Activated T-helper 2 cell treated with anti-CD3 and anti-CD28 coated beads, Interferon-gamma antibody, Interleukin-2, Interleukin-4, amounts not matched to agents 10 μg/mL and 5 μg/mL and 100 μg/mL, durations not matched to agents 14 hours and 24 hours and 36 hours (primary cell): ENCODE results near the gene DGKE. TPM values are rescaled to one million over a fixed set of nuclear protein-coding genes. Genes with fewer than 3 reads are reported as not detected.

Source experiments
- DNase-seq: peaks from one replicate; pipeline ENCODE4 v3.0.0; 2021; ENCODE audit warnings: low spot score
- H3K27ac Mint-ChIP-seq: one replicate; pipeline ENCODE4 v1.8.0; 2021; ENCODE audit warnings: mixed read lengths
- H3K27me3 Mint-ChIP-seq: one replicate; pipeline ENCODE4 v1.8.0; 2021; ENCODE audit warnings: low read depth, mixed read lengths
- H3K36me3 Mint-ChIP-seq: one replicate; pipeline ENCODE4 v1.8.0; 2021; ENCODE audit warnings: low read depth, mixed read lengths
- H3K4me1 Mint-ChIP-seq: one replicate; pipeline ENCODE4 v1.8.0; 2021; ENCODE audit warnings: low read depth, mixed read lengths
- H3K4me3 Mint-ChIP-seq: one replicate; pipeline ENCODE4 v1.8.0; 2021; ENCODE audit warnings: low read depth, mild to moderate bottlenecking, moderate library complexity, mixed read lengths
- H3K9me3 Mint-ChIP-seq: one replicate; pipeline ENCODE4 v1.8.0; 2021; ENCODE audit warnings: mixed read lengths
- intact Hi-C: fragments of 100-400 bp; cut with micrococcal nuclease; formaldehyde crosslinking; loops from one replicate; pipeline ENCODE4 v1.15.1; 2023
- total RNA-seq: library from RNA; stranded (reverse); gene quantifications from 2 replicates; pipeline ENCODE4 v1.2.3, GENCODE V29; 2022

Gene DGKE
- total RNA-seq, 1 donor from 2014 or later: 28.9 TPM

DNA sequence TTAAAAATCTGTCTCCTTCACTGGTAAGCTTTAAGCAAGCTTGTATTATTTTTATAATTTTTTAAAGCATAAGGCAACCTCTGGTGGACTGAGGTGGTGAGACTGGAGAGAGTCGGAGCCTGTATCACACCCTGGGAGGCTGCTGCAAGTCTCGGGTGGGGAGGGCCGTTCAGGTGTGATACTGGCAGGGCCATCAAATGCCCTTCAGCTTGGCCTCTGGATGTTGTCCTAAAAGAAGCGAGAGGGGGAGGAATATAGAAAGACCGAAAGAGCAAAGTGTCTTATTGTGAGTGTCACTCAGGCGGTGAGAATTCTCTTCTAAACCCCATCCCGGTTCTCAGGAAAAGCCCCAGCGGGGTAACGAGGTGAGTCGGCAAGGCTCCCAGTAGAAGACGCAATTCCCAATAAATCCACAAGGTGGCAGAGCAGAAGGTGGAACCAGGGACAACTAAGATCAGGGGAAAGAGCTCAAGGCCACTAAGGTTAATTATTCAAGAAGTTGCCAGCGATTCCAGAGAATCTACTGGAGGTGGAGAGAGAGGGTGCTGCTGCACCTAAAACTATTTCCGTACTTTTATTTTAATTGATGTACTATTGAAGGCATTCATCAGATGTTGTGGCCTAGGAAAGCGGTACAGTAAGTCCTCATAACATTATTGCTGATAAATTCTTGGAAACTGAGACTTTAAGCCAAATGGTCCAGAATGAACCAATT lies 14.4 kb upstream of the DGKE start:
- intact Hi-C loops: loop anchor here (1.0 kb wide), 2 partner anchors 121 to 142 kb away; partner anchors contain the start of gene COIL
- no peaks in the 10 kb centered on the region for H3K9me3 Mint-ChIP-seq
- peaks cover 3% of the 10 kb centered on the region for H3K36me3 Mint-ChIP-seq
- no peaks in the 10 kb centered on the region for H3K27me3 Mint-ChIP-seq
- peaks cover 20% of the 10 kb centered on the region for H3K4me1 Mint-ChIP-seq
- H3K27ac Mint-ChIP-seq: no peak overlapping the region
- no peak overlapping the region for H3K4me3 Mint-ChIP-seq
- DNase-seq: peak; percentile 63

DNA sequence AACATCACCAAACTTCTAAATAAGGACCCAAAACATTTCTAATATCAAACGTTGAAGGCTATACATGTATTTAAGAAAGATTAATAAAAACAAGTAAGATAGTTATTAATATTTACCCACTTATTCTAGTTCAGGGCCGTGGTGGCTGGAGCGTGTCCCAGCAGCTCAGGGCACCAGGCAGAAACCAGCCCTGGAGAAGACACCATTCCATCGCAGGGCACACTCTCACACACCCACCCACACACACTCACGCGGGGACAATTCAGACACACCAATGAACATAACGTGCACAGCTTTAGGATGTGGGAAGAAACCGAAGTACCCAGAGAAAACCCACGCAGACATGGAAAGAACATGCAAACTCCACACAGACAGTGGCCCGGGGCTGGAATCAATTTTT lies 13.7 kb upstream of the DGKE start:
- no peak overlapping the region for H3K4me3 Mint-ChIP-seq
- DNase-seq: no peak
- peaks cover 20% of the 10 kb centered on the region for H3K4me1 Mint-ChIP-seq
- H3K36me3 Mint-ChIP-seq: peaks cover 4% of the 10 kb centered on the region
- no peak overlapping the region for H3K27ac Mint-ChIP-seq
- H3K9me3 Mint-ChIP-seq: no peaks in the 10 kb centered on the region
- intact Hi-C loops: no loop called here
- no peaks in the 10 kb centered on the region for H3K27me3 Mint-ChIP-seq

DNA sequence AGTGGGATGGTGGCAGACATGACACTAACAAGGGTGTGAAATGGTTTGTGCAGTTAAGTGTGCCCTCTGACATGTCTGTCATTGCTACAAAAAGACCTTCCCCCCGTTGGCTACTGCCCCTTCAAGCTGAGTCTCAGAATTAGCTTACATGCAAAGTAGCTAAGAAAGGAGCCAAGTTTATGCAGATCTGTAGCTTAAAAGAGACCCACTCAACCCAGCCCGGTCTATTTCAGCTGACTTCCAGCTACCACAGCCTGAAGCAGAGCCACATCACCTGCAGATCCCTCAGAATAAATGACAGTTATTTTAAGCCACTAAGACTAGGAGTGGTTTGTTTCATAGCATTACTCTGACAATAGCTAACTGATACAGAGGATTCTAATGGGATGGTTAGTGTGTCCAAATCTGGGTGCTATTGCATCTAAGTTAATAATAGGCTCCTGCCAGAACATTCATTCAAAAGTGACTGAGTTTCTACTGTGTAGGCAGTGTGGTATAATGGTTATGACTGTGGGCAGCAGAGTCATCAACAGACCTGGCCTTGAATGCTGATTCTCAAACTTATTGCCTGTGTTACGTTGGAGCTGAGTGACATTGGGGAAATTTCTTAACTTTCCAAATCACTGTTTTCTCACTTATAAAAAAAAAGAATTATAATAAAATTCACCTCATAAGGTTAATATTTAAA lies 12.0 kb upstream of the DGKE start:
- no peak for DNase-seq
- peaks cover 20% of the 10 kb centered on the region for H3K4me1 Mint-ChIP-seq
- H3K36me3 Mint-ChIP-seq: peaks cover 4% of the 10 kb centered on the region
- intact Hi-C loops: no loop called here
- no peak overlapping the region for H3K4me3 Mint-ChIP-seq
- H3K9me3 Mint-ChIP-seq: no peaks in the 10 kb centered on the region
- H3K27ac Mint-ChIP-seq: no peak overlapping the region
- H3K27me3 Mint-ChIP-seq: no peaks in the 10 kb centered on the region

DNA sequence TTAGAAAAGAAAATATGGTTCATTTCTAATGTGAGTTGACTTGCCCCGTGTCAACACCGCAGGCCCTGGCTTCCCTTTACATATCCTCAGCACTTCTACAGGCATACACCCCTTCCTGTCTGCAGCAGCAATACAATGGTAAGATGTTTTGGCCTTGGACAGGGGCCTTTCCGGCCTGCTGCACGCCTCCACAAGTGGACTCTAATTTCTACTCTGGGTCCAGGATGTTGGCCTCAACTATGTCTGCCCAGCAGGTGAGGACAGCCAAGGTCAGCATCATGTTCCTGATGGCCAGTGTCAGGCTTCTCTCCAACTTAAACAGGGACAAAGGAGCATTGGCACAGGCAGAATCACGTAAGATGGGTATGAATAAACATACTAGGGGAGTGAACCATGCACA lies 11.2 kb upstream of the DGKE start:
- intact Hi-C loops: no loop called here
- DNase-seq: no peak
- peaks cover 20% of the 10 kb centered on the region for H3K4me1 Mint-ChIP-seq

DNA sequence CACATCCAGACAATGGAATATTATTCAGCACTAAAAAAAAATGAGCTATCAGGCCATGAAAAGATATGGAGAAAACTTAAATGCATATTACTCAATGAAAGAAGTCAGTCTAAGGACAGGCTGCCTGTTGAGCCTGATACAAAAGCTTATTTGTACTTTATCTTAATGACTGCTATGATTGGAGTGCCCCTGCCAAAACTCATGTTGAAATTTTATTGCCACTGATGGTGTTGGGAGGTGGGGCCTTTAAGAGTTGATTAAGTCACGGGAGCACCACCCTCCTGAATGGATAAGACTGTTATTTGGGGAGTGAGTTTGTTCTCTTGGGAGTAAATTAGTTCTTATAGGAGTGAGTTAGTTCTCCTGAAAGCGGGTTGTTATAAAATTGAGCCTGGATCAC lies 10.1 kb upstream of the DGKE start:
- Mint-ChIP-seq H3K27ac (no peak overlapping the region), H3K9me3 (no peaks in the 10 kb centered on the region), H3K36me3 (peaks cover 4% of the 10 kb centered on the region), H3K4me3 (no peak overlapping the region), H3K27me3 (no peaks in the 10 kb centered on the region), H3K4me1 (peaks cover 20% of the 10 kb centered on the region)
- intact Hi-C loops: no loop called here
- no peak for DNase-seq

More for the DNA sequence above, 11.2 kb upstream of the DGKE start:
- no peak overlapping the region for H3K4me3 Mint-ChIP-seq
- H3K27me3 Mint-ChIP-seq: no peaks in the 10 kb centered on the region
- no peak overlapping the region for H3K27ac Mint-ChIP-seq
- peaks cover 4% of the 10 kb centered on the region for H3K36me3 Mint-ChIP-seq
- no peaks in the 10 kb centered on the region for H3K9me3 Mint-ChIP-seq

DNA sequence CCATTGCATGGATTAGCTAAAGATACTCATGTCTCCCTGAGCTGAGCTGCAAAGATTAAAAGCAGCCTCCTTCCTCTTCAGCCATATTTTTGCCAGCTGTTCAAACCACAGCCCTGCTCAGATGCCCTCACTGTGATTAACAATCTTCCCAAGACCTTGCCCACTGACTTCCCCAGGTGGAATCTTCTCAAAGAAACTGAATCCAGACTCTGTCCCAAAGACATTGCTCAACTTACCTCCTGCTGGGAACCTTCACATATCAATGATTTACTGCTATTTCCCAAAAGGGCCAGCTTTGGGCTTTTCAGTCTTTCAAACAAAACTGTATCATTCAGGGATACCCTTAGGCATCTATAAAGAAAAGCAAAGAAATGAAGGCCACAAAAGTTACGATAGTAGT lies 9.4 kb upstream of the DGKE start:
- Mint-ChIP-seq H3K4me3 (no peak overlapping the region), H3K27me3 (no peaks in the 10 kb centered on the region), H3K4me1 (peaks cover 15% of the 10 kb centered on the region), H3K9me3 (no peaks in the 10 kb centered on the region), H3K27ac (no peak overlapping the region), H3K36me3 (peaks cover 4% of the 10 kb centered on the region)
- intact Hi-C loops: no loop called here
- DNase-seq: no peak

DNA sequence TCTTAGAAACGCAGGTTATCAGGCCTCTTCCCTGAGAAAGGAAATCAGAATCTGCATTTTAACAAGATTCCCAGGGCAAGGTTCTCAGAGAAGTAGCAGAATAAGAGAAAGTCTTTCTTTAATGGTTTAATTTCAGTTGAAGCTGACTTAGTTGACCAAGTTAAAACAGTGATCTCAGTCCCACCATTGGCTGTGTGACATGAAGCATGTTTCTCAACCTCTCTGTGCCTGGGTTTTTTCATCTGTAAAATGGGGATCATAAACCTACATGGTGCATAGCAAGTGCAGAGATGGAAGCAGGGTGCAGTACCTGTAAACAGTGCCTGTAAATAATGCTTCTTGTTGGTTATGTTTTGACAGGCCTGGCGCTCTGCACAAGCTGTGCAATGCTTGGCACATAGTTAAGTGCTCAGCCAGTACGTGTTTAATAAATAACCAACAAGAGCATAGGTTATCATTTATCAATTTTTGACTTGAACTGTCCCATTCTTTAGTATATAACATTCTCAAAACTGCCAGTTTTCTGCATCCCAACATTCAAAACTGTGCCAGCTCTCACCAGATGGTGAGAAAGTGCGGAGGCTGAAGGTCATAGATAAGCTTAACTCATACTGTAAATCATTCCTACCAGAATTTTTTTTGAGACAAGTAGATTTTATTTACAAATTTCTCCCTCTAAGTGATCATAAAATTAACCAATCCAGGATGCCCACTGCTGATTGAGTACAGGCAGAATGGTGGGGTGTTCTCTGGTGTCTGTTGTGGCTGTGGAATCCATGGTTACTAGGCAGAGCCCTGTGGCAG lies 7.1 kb upstream of the DGKE start:
- Mint-ChIP-seq H3K4me3 (no peak overlapping the region), H3K36me3 (peaks cover 13% of the 10 kb centered on the region), H3K27me3 (no peaks in the 10 kb centered on the region), H3K27ac (no peak overlapping the region), H3K9me3 (no peaks in the 10 kb centered on the region), H3K4me1 (peaks cover 17% of the 10 kb centered on the region)
- intact Hi-C loops: no loop called here
- DNase-seq: no peak

DNA sequence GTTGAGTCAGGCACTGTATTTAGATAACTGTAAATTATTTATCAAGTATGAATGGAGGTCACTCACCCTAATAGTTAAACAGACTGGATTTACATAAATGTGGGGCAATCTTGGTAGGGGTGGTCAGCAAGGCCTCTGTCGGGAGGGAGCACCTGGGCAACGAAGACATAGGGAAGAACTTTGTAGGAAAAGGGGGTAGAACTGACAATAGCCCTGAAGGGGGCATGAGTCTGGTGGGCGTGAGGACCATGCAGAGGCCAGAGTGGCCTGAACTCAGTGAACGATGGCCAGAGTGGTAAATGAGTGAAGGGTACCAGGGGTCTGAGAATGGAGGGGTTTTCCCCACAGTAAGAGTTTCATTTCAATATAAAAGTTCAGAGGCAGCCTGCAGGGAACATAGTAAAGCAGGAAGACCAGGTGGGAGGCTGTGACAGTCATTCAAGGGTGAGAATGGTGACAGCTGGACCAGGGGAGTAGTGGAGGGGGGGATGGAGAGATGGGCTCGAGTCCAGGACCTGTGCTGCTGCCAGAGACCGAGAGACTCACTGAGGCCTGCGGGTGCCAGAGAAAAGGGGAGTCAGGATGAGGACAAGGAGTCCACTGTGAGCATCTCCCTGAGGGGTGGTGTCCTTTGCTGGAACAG lies 3.1 kb upstream of the DGKE start:
- intact Hi-C loops: loop anchor here (5.0 kb wide), 2 partner anchors 44 to 131 kb away; partner anchors contain the start of gene COIL
- H3K4me3 Mint-ChIP-seq: no peak overlapping the region
- no peaks in the 10 kb centered on the region for H3K27me3 Mint-ChIP-seq
- no peak for DNase-seq
- peaks cover 20% of the 10 kb centered on the region for H3K4me1 Mint-ChIP-seq
- no peak overlapping the region for H3K27ac Mint-ChIP-seq
- H3K9me3 Mint-ChIP-seq: no peaks in the 10 kb centered on the region
- peaks cover 27% of the 10 kb centered on the region for H3K36me3 Mint-ChIP-seq

DNA sequence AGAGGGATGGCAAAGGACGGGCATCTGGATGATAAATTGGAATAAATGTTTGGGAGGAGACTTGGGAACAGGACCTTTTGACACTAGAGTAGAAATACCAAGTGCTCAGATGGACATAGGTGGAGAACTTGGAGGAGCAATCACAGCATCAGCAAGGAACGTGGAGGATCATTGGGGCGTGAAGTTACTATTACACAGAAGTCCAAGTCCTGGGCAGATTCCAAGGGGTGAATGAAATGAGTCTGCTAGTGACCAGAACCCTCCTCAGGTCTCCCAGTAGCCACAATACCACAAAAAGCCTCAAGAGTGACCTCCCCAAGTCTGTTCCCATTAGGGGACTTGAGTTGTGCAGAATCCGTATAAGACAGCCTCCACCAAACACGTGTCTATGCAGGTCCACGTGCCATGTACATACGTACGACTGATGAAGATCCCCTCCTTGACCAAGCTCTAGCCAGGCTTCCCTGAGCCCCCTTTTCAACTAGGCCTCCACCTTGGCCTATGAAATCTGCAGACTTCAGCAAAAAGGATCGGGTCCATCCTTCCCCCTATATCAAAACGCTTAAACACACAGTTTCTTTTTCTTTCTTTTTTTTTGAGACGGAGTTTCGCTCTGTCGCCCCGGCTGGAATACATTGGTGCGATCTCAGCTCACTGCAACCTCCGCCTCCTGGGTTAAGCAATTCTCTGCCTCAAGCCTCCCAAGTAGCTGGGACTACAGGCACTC lies 2.4 kb upstream of the DGKE start:
- Mint-ChIP-seq H3K4me1 (peaks cover 23% of the 10 kb centered on the region), H3K27ac (no peak overlapping the region)

DNA sequence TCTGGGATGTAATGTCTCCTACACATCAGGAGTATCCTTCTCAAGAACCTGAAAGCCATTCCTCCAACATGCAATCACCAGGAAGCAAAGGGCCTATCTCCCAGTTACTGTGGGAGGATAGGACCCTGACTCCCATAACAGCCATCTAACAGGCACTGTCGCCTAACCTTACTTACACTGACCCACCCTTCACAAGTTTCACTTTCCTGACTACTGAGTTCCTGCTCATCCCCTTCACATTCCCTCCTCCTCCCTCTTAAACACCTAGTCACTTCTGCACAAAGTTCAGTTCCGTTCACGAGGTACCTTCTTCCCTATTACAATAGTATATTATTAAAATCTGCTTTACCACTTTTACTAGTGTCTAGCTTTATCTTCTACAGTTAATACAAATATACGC lies 1.5 kb upstream of the DGKE start:
- Mint-ChIP-seq H3K27me3 (no peaks in the 10 kb centered on the region), H3K4me3 (peak overlapping the region; percentile 94), H3K36me3 (peaks cover 39% of the 10 kb centered on the region), H3K9me3 (no peaks in the 10 kb centered on the region), H3K4me1 (peaks cover 30% of the 10 kb centered on the region), H3K27ac (peak overlapping the region; percentile 57)
- intact Hi-C loops: loop anchor here (5.0 kb wide), 2 partner anchors 45 to 130 kb away; partner anchors contain the start of gene COIL
- DNase-seq: no peak

More for the DNA sequence above, 2.4 kb upstream of the DGKE start:
- no peak for DNase-seq
- no peaks in the 10 kb centered on the region for H3K9me3 Mint-ChIP-seq
- intact Hi-C loops: loop anchor here (5.0 kb wide), 2 partner anchors 44 to 131 kb away; partner anchors contain the start of gene COIL
- H3K27me3 Mint-ChIP-seq: no peaks in the 10 kb centered on the region
- peaks cover 30% of the 10 kb centered on the region for H3K36me3 Mint-ChIP-seq
- no peak overlapping the region for H3K4me3 Mint-ChIP-seq

DNA sequence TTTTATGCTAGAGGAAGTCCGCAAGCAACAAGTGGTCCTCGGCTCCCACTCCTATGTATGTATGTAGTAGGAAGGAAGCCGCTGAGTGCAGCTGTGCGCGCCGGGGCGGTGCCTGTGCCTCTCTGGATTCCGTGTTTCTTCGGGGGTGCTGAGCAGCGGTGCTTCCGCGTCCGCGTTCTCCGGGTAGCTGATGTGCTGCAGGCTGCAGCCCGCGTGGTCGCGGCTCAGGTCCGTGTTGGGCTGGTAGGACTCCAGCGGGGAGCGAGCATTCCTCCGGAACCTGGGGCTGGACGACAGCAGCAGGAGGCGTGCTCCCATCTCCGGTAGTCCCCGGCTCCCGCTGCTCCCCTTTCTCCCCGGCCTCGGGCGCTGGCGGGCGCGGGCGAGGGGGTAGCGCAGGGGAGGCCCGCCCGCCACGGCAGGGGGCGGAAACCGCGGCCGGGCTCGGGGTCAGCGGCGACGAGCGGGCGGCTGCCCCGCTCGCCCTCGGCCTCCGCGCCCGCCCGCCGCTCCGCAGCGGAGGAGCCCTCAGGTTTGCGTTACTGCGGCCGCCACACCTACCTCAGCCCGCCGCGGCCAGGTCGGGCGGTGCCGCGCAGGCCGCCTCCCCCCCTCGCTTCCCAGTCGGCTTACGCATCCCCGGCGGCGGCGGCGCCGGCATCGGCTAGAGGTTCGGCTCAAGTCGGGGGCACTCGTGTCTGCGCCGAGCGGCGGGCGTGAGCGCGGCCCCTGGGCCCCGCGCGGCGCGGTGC lies 718 bp upstream of the DGKE start:
- Mint-ChIP-seq H3K27ac (peak overlapping the region; percentile 85), H3K36me3 (peaks cover 47% of the 10 kb centered on the region), H3K4me1 (peaks cover 37% of the 10 kb centered on the region), H3K27me3 (no peaks in the 10 kb centered on the region), H3K9me3 (no peaks in the 10 kb centered on the region), H3K4me3 (peak overlapping the region; percentile 94)
- DNase-seq: peak; percentile 69
- intact Hi-C loops: loop anchor here (1.0 to 5.0 kb wide), 3 partner anchors 46 to 129 kb away; partner anchors contain the start of genes COIL and TRIM25
